Natural killer cell (primary cell): ENCODE measurements around the gene FRY. TPM values are rescaled to one million over a fixed set of nuclear protein-coding genes. Genes with fewer than 3 reads are reported as not detected.

ENCODE experiments used
- ATAC-seq, 3 donors: fragments of 150-1000 bp in 2 of 3; fragments of 200-7000 bp in 1 of 3; cut with Tn5 transposase; 1 replicate in 1 of 3; 2 replicates in 2 of 3; pipeline ENCODE4 v1.10.0; 2021; ENCODE audit warnings: mild to moderate bottlenecking in 2 of 3, moderate library complexity in 2 of 3
- DNase-seq, 2 donors: peaks; one replicate each; pipeline versions ENCODE4 v3.0.0 to v3.0.0-alpha.2; 2013 to 2021; ENCODE audit warnings: mixed read lengths in 1 of 2
- H3K27ac ChIP-seq: one replicate; pipeline ENCODE4 v1.5.1; 2013; ENCODE audit warnings: mild to moderate bottlenecking, low read length
- H3K27me3 ChIP-seq: one replicate; pipeline ENCODE4 v1.6.1; 2013; ENCODE audit warnings: low read length; ENCODE audit not compliant: control insufficient read depth, insufficient read depth
- H3K36me3 ChIP-seq: one replicate; pipeline ENCODE4 v1.6.1; 2013; ENCODE audit warnings: low read length; ENCODE audit not compliant: control insufficient read depth, insufficient read depth
- H3K4me1 ChIP-seq: one replicate; pipeline ENCODE4 v1.6.1; 2013; ENCODE audit warnings: low read length; ENCODE audit not compliant: control insufficient read depth, insufficient read depth
- H3K4me3 ChIP-seq: one replicate; pipeline ENCODE4 v1.5.1; 2013; ENCODE audit warnings: low read length
- H3K9me3 ChIP-seq: one replicate; pipeline ENCODE4 v1.6.1; 2013; ENCODE audit warnings: low read length; ENCODE audit not compliant: control insufficient read depth, insufficient read depth
- H3K27ac Mint-ChIP-seq, 2 donors: one replicate each; pipeline ENCODE4 v1.8.0; 2022; ENCODE audit warnings: mild to moderate bottlenecking in 2 of 2, mixed read lengths in 2 of 2, moderate library complexity in 1 of 2
- H3K27me3 Mint-ChIP-seq, 2 donors: one replicate each; pipeline ENCODE4 v1.8.0; 2022; ENCODE audit warnings: low read depth in 2 of 2, mixed read lengths in 2 of 2
- H3K36me3 Mint-ChIP-seq: one replicate; pipeline ENCODE4 v1.8.0; 2022; ENCODE audit warnings: mixed read lengths
- H3K4me1 Mint-ChIP-seq, 2 donors: one replicate each; pipeline ENCODE4 v1.8.0; 2022; ENCODE audit warnings: mixed read lengths in 2 of 2
- H3K4me3 Mint-ChIP-seq: one replicate; pipeline ENCODE4 v1.8.0; 2022; ENCODE audit warnings: mild to moderate bottlenecking, moderate library complexity, mixed read lengths
- H3K9me3 Mint-ChIP-seq, 2 donors: one replicate each; pipeline ENCODE4 v1.8.0; 2022; ENCODE audit warnings: mixed read lengths in 2 of 2
- WGBS: methylation state at CpG from one replicate; pipeline ENCODE4 v1.1.7; 2013; ENCODE audit warnings: missing lambda C conversion rate; ENCODE audit not compliant: insufficient coverage; 5-methylcytosine and 5-hydroxymethylcytosine counted together
- intact Hi-C: fragments of 100-400 bp; cut with micrococcal nuclease; formaldehyde crosslinking; loops from one replicate; pipeline ENCODE4 v1.14.2; 2022
- total RNA-seq, 4 donors: library from RNA; stranded (reverse); fragments of 120-200 nt in 1 of 4; gene quantifications; one replicate each; pipeline versions ENCODE4 v1.2.3 to v1.2.4, GENCODE V29; 2013 to 2022
- TF ChIP-seq, protein P1 (sequence below): fragments of 200-600 bp; IDR thresholded peaks from one replicate; pipeline ENCODE4 v1.8.0; 2022; ENCODE audit warnings: antibody characterized with exemption

Gene FRY
- total RNA-seq, 3 donors from 2014 or later (not counting 1 experiment from before 2014, with no cell fraction given) = 25.1 to 52.1 (median 27.4) TPM

DNA sequence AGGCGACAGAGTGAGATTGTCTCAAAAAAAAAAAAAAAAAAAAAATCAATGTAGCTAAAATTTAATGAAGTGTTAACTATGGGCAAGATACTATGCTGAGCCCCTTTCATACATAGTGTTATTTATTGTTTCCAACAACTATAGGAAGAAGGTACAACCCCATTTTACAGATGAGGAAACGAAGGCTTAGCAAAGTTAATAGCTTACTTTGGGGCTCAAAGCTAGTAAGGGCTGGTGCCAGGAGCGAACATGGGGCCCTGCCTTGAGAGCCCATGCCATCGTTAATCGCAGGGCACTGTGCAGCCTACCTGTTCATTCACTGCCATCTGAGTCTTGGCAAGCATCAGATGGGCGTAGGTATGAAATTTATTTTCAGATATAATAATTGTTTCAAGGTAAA lies 1.9 kb upstream of the FRY start:
- 97% methylated on average over 4 of the region's 6 CpGs for WGBS

DNA sequence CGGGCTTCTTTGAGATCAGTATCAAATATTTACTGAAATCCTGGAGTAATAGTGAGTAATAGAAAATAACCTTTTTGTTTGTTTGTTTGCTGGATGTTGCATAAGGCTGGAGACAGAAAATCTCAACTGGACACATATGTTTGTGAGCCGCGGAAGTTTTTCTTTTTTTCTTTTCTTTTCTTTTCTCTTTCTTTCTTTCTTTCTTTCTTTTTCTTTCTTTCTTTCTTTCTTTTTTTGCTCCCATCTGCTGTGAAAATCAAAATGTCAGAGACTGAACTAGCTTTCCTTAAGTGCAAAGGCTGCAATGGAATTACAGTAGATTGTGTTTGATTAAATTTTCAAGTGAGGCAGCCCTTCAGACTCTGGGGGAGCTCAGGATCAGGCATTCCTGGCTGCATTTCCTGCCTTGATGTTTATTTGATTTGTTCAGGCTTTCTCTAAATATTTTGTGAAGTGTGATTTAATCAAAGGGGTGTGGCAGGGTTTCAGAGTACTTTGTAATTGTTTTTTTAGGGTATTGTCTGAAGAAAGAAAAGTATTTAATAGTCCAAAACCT lies 319 bp downstream of the FRY start:
- Mint-ChIP-seq H3K27ac (peak overlapping the region; percentile 64 to 78), H3K9me3 (no peaks in the 10 kb centered on the region), H3K4me3 (peak overlapping the region; percentile 93), H3K4me1 (peaks cover 16 to 29% of the 10 kb centered on the region in 2 donors), H3K27me3 (peaks cover 3 to 20% of the 10 kb centered on the region in 2 donors), H3K36me3 (no peaks in the 10 kb centered on the region)
- DNase-seq (no peak), ATAC-seq (no peak)
- H3K4me1 ChIP-seq = peaks cover 8% of the 10 kb centered on the region
- 7% methylated on average over 3 of the region's 3 CpGs for WGBS
- peak overlapping the region; percentile 48 for H3K27ac ChIP-seq
- H3K36me3 ChIP-seq = no peaks in the 10 kb centered on the region
- no peaks in the 10 kb centered on the region for H3K27me3 ChIP-seq
- intact Hi-C loops = loop anchor here (10.0 kb wide), 1 partner anchor 283 kb away; the partner anchor contains the start of genes BRCA2 and ZAR1L
- no peaks in the 10 kb centered on the region for H3K9me3 ChIP-seq
- TF ChIP-seq, protein P1, sequence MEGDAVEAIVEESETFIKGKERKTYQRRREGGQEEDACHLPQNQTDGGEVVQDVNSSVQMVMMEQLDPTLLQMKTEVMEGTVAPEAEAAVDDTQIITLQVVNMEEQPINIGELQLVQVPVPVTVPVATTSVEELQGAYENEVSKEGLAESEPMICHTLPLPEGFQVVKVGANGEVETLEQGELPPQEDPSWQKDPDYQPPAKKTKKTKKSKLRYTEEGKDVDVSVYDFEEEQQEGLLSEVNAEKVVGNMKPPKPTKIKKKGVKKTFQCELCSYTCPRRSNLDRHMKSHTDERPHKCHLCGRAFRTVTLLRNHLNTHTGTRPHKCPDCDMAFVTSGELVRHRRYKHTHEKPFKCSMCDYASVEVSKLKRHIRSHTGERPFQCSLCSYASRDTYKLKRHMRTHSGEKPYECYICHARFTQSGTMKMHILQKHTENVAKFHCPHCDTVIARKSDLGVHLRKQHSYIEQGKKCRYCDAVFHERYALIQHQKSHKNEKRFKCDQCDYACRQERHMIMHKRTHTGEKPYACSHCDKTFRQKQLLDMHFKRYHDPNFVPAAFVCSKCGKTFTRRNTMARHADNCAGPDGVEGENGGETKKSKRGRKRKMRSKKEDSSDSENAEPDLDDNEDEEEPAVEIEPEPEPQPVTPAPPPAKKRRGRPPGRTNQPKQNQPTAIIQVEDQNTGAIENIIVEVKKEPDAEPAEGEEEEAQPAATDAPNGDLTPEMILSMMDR = no peak
- peak overlapping the region; percentile 74 for H3K4me3 ChIP-seq

More for the DNA sequence above, 1.9 kb upstream of the FRY start:
- H3K27ac ChIP-seq = no peak overlapping the region
- no peak for ATAC-seq
- intact Hi-C loops = loop anchor here (10.0 kb wide), 1 partner anchor 285 kb away; the partner anchor contains the start of genes BRCA2 and ZAR1L
- H3K4me1 ChIP-seq = peaks cover 8% of the 10 kb centered on the region
- no peaks in the 10 kb centered on the region for H3K9me3 ChIP-seq
- H3K36me3 Mint-ChIP-seq = no peaks in the 10 kb centered on the region
- H3K27me3 Mint-ChIP-seq = peaks cover 3 to 17% of the 10 kb centered on the region in 2 donors
- no peak overlapping the region for H3K4me3 ChIP-seq
- peak overlapping the region; percentile 25 for H3K4me3 Mint-ChIP-seq
- DNase-seq = no peak
- peaks cover 9 to 16% of the 10 kb centered on the region in 2 donors for H3K4me1 Mint-ChIP-seq
- H3K36me3 ChIP-seq = no peaks in the 10 kb centered on the region
- no peaks in the 10 kb centered on the region for H3K27me3 ChIP-seq
- no peaks in the 10 kb centered on the region for H3K9me3 Mint-ChIP-seq
- H3K27ac Mint-ChIP-seq = no peak overlapping the region
- TF ChIP-seq, protein P1 = no peak

DNA sequence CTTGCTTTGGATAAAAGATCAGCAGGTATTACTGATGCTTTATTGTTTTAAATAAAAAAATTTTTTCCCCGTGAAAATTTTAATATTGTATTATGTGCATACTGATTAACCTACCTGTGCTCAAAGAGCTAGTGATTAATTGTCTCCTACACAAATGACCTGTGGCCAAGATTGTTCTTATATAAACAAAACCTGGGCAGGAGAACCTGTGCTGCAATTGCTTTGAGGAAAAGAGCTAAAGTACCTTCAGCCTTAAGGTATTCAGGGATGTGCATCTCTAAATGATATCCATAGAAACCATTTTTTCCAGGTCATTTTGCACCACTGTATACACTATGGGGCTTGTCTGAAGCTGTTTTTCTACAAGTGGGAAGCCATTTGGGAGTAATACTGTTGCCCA lies 1.2 kb downstream of the FRY start:
- peaks cover 8% of the 10 kb centered on the region for H3K4me1 ChIP-seq
- DNase-seq (no peak), ATAC-seq (no peak)
- peaks cover 19 to 31% of the 10 kb centered on the region in 2 donors for H3K4me1 Mint-ChIP-seq
- H3K27me3 ChIP-seq = no peaks in the 10 kb centered on the region
- H3K36me3 Mint-ChIP-seq = no peaks in the 10 kb centered on the region
- no peaks in the 10 kb centered on the region for H3K9me3 ChIP-seq
- intact Hi-C loops = loop anchor here (10.0 kb wide), 1 partner anchor 282 kb away; the partner anchor contains the start of genes BRCA2 and ZAR1L
- H3K4me3 Mint-ChIP-seq = peak overlapping the region; percentile 93
- WGBS = no CpG with 5 or more reads among the region's 1 CpG
- TF ChIP-seq, protein P1 = no peak
- H3K4me3 ChIP-seq = no peak overlapping the region
- no peaks in the 10 kb centered on the region for H3K9me3 Mint-ChIP-seq
- no peak overlapping the region for H3K27ac ChIP-seq
- peaks cover 3 to 20% of the 10 kb centered on the region in 2 donors for H3K27me3 Mint-ChIP-seq
- H3K36me3 ChIP-seq = no peaks in the 10 kb centered on the region
- H3K27ac Mint-ChIP-seq = no peak overlapping the region
